ENCODE measurements around the gene EYS.

EYS gene

GRCh38 chr6:64516393-64516792 is 1190.6 kb downstream of the EYS start:
- Histone ChIP-seq H3K4me3 (ENCODE audit: low read length, poor library complexity, severe bottlenecking) (no peak overlapping the region), H3K9me3 (ENCODE audit: insufficient read depth, low read depth, low read length) (no peaks in the 10 kb centered on the region), H3F3A (ENCODE audit: low read depth) (no peaks in the 10 kb centered on the region), H3K27me3 (ENCODE audit: insufficient read depth, low read length, poor library complexity, severe bottlenecking) (no peaks in the 10 kb centered on the region), H4K20me1 (ENCODE audit: insufficient read depth, low read length, poor library complexity, severe bottlenecking) (no peaks in the 10 kb centered on the region), H3K4me2 (ENCODE audit: low read depth, low read length, poor library complexity, severe bottlenecking) (no peak overlapping the region), H3K9me2 (replicated peaks; ENCODE audit: low read depth, low read length) (no peaks in the 10 kb centered on the region), H3K4me1 (ENCODE audit: insufficient read depth, low read length, poor library complexity, severe bottlenecking) (no peaks in the 10 kb centered on the region), H3K9ac (ENCODE audit: low read depth, low read length, poor library complexity, severe bottlenecking) (no peak overlapping the region), H3K36me3 (ENCODE audit: insufficient read depth, low read length) (no peaks in the 10 kb centered on the region), H2AFZ (ENCODE audit: low read length) (no peak overlapping the region), H3K79me2 (ENCODE audit: insufficient read depth, low read length) (no peaks in the 10 kb centered on the region)
- TF ChIP-seq EZH2phosphoT487 (IDR thresholded peaks at IDR 0.05; ENCODE audit: borderline replicate concordance) (no peak), CTCF (conservative IDR thresholded peaks at IDR 0.05; ENCODE audit: low read length) (no peak)

GRCh38 chr6:64507661-64508060 is 1199.4 kb downstream of the EYS start:
- H3K27me3 ChIP-seq (ENCODE audit: insufficient read depth, low read length, poor library complexity, severe bottlenecking) = no peaks in the 10 kb centered on the region
- no peaks in the 10 kb centered on the region for H3K36me3 ChIP-seq (ENCODE audit: insufficient read depth, low read length)
- no peak overlapping the region for H3K4me2 ChIP-seq (ENCODE audit: low read depth, low read length, poor library complexity, severe bottlenecking)
- H3K9me2 ChIP-seq (replicated peaks; ENCODE audit: low read depth, low read length) = no peaks in the 10 kb centered on the region
- H3F3A ChIP-seq (ENCODE audit: low read depth) = no peaks in the 10 kb centered on the region
- H3K79me2 ChIP-seq (ENCODE audit: insufficient read depth, low read length) = no peaks in the 10 kb centered on the region
- H4K20me1 ChIP-seq (ENCODE audit: insufficient read depth, low read length, poor library complexity, severe bottlenecking) = no peaks in the 10 kb centered on the region
- no peak overlapping the region for H3K9ac ChIP-seq (ENCODE audit: low read depth, low read length, poor library complexity, severe bottlenecking)
- H3K9me3 ChIP-seq (ENCODE audit: insufficient read depth, low read depth, low read length) = no peaks in the 10 kb centered on the region
- TF ChIP-seq CTCF (conservative IDR thresholded peaks at IDR 0.05; ENCODE audit: low read length) (no peak), EZH2phosphoT487 (IDR thresholded peaks at IDR 0.05; ENCODE audit: borderline replicate concordance) (no peak)
- no peaks in the 10 kb centered on the region for H3K4me1 ChIP-seq (ENCODE audit: insufficient read depth, low read length, poor library complexity, severe bottlenecking)
- H3K4me3 ChIP-seq (ENCODE audit: low read length, poor library complexity, severe bottlenecking) = no peak overlapping the region
- no peak overlapping the region for H2AFZ ChIP-seq (ENCODE audit: low read length)

GRCh38 chr6:64505312-64505711 is 1201.7 kb downstream of the EYS start:
- Histone ChIP-seq H3K4me2 (ENCODE audit: low read depth, low read length, poor library complexity, severe bottlenecking) (no peak overlapping the region), H3K27me3 (ENCODE audit: insufficient read depth, low read length, poor library complexity, severe bottlenecking) (no peaks in the 10 kb centered on the region), H3K4me1 (ENCODE audit: insufficient read depth, low read length, poor library complexity, severe bottlenecking) (no peaks in the 10 kb centered on the region), H3K4me3 (ENCODE audit: low read length, poor library complexity, severe bottlenecking) (no peak overlapping the region), H3K36me3 (ENCODE audit: insufficient read depth, low read length) (no peaks in the 10 kb centered on the region), H3K79me2 (ENCODE audit: insufficient read depth, low read length) (no peaks in the 10 kb centered on the region), H3K9me3 (ENCODE audit: insufficient read depth, low read depth, low read length) (no peaks in the 10 kb centered on the region), H3F3A (ENCODE audit: low read depth) (no peaks in the 10 kb centered on the region), H4K20me1 (ENCODE audit: insufficient read depth, low read length, poor library complexity, severe bottlenecking) (no peaks in the 10 kb centered on the region), H2AFZ (ENCODE audit: low read length) (no peak overlapping the region), H3K9me2 (replicated peaks; ENCODE audit: low read depth, low read length) (no peaks in the 10 kb centered on the region), H3K9ac (ENCODE audit: low read depth, low read length, poor library complexity, severe bottlenecking) (no peak overlapping the region)
- no peak for TF ChIP-seq EZH2phosphoT487 (IDR thresholded peaks at IDR 0.05; ENCODE audit: borderline replicate concordance)
- TF ChIP-seq CTCF (conservative IDR thresholded peaks at IDR 0.05; ENCODE audit: low read length) = peak; percentile 64

Data from Loucy (cell line).